Activated CD8-positive, alpha-beta memory T cell treated with anti-CD3 and anti-CD28 coated beads for 24 hours (primary cell): ENCODE data around the gene INPP4B.

ENCODE experiments used
- DNase-seq: peaks from one replicate; pipeline ENCODE4 v3.0.0-alpha.2; 2020

Gene INPP4B

GRCh38 chr4:142721187-142721586 lies 124.9 kb downstream of the INPP4B start:
- no peak for DNase-seq

GRCh38 chr4:142719854-142720541 lies 126.1 kb downstream of the INPP4B start:
- no peak for DNase-seq

GRCh38 chr4:142718981-142719380 lies 127.1 kb downstream of the INPP4B start:
- no peak for DNase-seq

GRCh38 chr4:142715727-142716126 lies 130.4 kb downstream of the INPP4B start:
- no peak for DNase-seq

GRCh38 chr4:142713282-142714030 lies 132.6 kb downstream of the INPP4B start:
- DNase-seq, result no peak

- no peak for DNase-seq
Observed at GRCh38 chr4:142708231-142708630, 137.9 kb downstream of the INPP4B start.

GRCh38 chr4:142707401-142707800 lies 138.7 kb downstream of the INPP4B start:
- no peak for DNase-seq

GRCh38 chr4:142706381-142706780 lies 139.7 kb downstream of the INPP4B start:
- no peak for DNase-seq

GRCh38 chr4:142705820-142706219 lies 140.3 kb downstream of the INPP4B start:
- no peak for DNase-seq

GRCh38 chr4:142703694-142704309 lies 142.3 kb downstream of the INPP4B start:
- no peak for DNase-seq

GRCh38 chr4:142701017-142701416 lies 145.1 kb downstream of the INPP4B start:
- no peak for DNase-seq

- no peak for DNase-seq
Observed at GRCh38 chr4:142700531-142700930, 145.6 kb downstream of the INPP4B start.

GRCh38 chr4:142698552-142698951 lies 147.5 kb downstream of the INPP4B start:
- DNase-seq, result no peak

GRCh38 chr4:142697928-142698327 lies 148.2 kb downstream of the INPP4B start:
- no peak for DNase-seq

- DNase-seq, result no peak
Observed at GRCh38 chr4:142697320-142697719, 148.8 kb downstream of the INPP4B start.

- no peak for DNase-seq
Observed at GRCh38 chr4:142696334-142697122, 149.6 kb downstream of the INPP4B start.

- DNase-seq, result no peak
Observed at GRCh38 chr4:142690406-142691163, 155.5 kb downstream of the INPP4B start.

GRCh38 chr4:142687547-142688275 lies 158.4 kb downstream of the INPP4B start:
- DNase-seq, result no peak

GRCh38 chr4:142686081-142686480 lies 160.0 kb downstream of the INPP4B start:
- DNase-seq, result no peak

- no peak for DNase-seq
Observed at GRCh38 chr4:142683997-142684396, 162.1 kb downstream of the INPP4B start.

- DNase-seq, result no peak
Observed at GRCh38 chr4:142683503-142683902, 162.6 kb downstream of the INPP4B start.

GRCh38 chr4:142671516-142671915 lies 174.6 kb downstream of the INPP4B start:
- no peak for DNase-seq
